Osteocyte (in vitro differentiated cells): ENCODE results near the gene TTC39C. TPM values are rescaled to one million over a fixed set of nuclear protein-coding genes. Genes with fewer than 3 reads are reported as not detected.

Experiments used
- DNase-seq: peaks from one replicate; pipeline ENCODE4 v3.0.0; 2021; ENCODE audit warnings: mixed read lengths; ENCODE audit not compliant: unreplicated experiment; ENCODE audit errors: extremely low spot score
- H3K27ac Mint-ChIP-seq: one replicate; pipeline ENCODE4 v1.8.0; 2021; ENCODE audit warnings: mild to moderate bottlenecking, mixed read lengths; ENCODE audit not compliant: unreplicated experiment
- H3K27me3 Mint-ChIP-seq: one replicate; pipeline ENCODE4 v1.8.0; 2021; ENCODE audit warnings: mixed read lengths; ENCODE audit not compliant: unreplicated experiment
- H3K36me3 Mint-ChIP-seq: one replicate; pipeline ENCODE4 v1.8.0; 2021; ENCODE audit warnings: mixed read lengths; ENCODE audit not compliant: unreplicated experiment
- H3K4me1 Mint-ChIP-seq: one replicate; pipeline ENCODE4 v1.8.0; 2021; ENCODE audit warnings: mixed read lengths; ENCODE audit not compliant: unreplicated experiment
- H3K4me3 Mint-ChIP-seq: one replicate; pipeline ENCODE4 v1.8.0; 2021; ENCODE audit warnings: mild to moderate bottlenecking, moderate library complexity, mixed read lengths; ENCODE audit not compliant: unreplicated experiment
- H3K9me3 Mint-ChIP-seq: one replicate; pipeline ENCODE4 v1.8.0; 2021; ENCODE audit warnings: mixed read lengths; ENCODE audit not compliant: unreplicated experiment
- total RNA-seq: library from RNA; stranded (reverse); gene quantifications from 2 replicates; pipeline ENCODE4 v1.2.1, GENCODE V29; 2021
- TF ChIP-seq, protein P1 (sequence below): fragments of 200-600 bp; sonication (generic); IDR thresholded peaks from 2 replicates; pipeline ENCODE4 v1.5.0; 2021; ENCODE audit warnings: antibody characterized with exemption, mild to moderate bottlenecking, moderate library complexity

TTC39C gene
- total RNA-seq, 1 donor from 2014 or later = 10.9 TPM

- H3K9me3 Mint-ChIP-seq = no peaks in the 10 kb centered on the region
- TF ChIP-seq, protein P1, sequence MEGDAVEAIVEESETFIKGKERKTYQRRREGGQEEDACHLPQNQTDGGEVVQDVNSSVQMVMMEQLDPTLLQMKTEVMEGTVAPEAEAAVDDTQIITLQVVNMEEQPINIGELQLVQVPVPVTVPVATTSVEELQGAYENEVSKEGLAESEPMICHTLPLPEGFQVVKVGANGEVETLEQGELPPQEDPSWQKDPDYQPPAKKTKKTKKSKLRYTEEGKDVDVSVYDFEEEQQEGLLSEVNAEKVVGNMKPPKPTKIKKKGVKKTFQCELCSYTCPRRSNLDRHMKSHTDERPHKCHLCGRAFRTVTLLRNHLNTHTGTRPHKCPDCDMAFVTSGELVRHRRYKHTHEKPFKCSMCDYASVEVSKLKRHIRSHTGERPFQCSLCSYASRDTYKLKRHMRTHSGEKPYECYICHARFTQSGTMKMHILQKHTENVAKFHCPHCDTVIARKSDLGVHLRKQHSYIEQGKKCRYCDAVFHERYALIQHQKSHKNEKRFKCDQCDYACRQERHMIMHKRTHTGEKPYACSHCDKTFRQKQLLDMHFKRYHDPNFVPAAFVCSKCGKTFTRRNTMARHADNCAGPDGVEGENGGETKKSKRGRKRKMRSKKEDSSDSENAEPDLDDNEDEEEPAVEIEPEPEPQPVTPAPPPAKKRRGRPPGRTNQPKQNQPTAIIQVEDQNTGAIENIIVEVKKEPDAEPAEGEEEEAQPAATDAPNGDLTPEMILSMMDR = no peak
These were observed 44.9 kb upstream of the TTC39C start for GRCh38 chr18:23969664-23970063.

DNA sequence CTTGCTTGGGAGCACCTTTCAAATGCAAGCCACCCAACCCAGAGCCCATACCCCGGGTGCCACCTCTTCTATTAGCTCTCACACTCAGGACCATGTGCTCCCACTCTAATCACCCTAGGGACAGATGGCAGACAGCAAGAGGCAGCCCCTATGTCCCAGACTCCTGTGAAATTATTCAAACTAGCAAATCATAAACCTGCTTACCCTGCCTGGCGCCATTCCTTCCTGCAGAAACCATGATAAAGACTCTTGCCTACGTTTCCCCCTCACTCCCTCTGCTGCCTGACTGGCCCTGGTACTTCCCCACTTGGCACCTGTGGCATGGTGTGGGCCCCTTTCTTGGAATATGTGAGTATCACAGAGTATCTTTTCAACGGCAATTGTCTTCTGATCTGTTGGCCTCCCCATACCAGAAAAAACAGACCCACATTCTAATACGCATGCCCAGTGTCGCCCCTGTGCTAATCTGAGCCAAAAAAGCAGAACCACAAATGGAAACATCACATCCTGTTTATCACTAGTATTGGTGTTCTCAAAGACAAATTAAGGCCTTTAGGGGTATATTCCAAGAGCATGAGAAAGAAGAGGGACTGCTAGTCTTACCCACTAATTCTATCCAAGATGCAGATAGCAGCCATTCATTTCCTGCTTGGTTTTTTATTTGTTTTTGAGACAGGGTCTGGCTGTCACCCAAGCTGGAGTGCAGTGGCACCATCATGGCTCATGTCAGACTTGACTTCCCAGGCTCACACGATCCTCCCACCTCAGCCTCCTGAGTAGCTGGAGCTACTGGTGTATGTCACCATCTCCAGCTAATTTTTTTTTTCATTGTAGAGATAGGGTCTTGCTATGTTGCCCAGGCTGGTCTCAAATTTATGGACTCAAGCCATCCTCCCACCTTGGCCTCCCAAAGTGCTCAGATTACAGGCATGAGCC, 44.1 kb upstream of the TTC39C start:
- Mint-ChIP-seq H3K4me1 (no peaks in the 10 kb centered on the region), H3K4me3 (no peak overlapping the region), H3K27me3 (peaks cover 29% of the 10 kb centered on the region), H3K27ac (no peak overlapping the region), H3K9me3 (no peaks in the 10 kb centered on the region), H3K36me3 (no peaks in the 10 kb centered on the region)
- peak; percentile 62 for DNase-seq
- TF ChIP-seq, protein P1 = no peak

More at GRCh38 chr18:23969664-23970063, 44.9 kb upstream of the TTC39C start:
- no peaks in the 10 kb centered on the region for H3K4me1 Mint-ChIP-seq
- H3K27ac Mint-ChIP-seq = no peak overlapping the region
- H3K4me3 Mint-ChIP-seq = no peak overlapping the region
- no peaks in the 10 kb centered on the region for H3K36me3 Mint-ChIP-seq
- DNase-seq = peak; percentile 32
- peaks cover 24% of the 10 kb centered on the region for H3K27me3 Mint-ChIP-seq

DNA sequence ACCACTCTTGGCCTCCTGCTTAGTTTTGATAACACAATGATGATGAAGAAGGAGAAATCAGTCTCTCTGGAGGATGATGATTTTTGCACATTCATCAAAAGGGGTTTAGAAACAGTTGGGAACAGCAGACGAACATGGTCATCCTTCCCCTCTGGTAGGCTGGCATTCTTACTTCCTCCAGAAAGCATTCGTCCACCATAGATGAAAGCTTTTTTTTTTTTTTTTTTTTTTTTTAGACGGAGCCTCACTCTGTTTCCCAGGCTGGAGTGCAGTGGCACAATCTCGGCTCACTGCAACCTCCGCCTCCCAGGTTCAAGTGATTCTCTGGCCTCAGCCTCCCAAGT, 43.5 kb upstream of the TTC39C start:
- no peaks in the 10 kb centered on the region for H3K4me1 Mint-ChIP-seq
- TF ChIP-seq, protein P1 = no peak
- peaks cover 36% of the 10 kb centered on the region for H3K27me3 Mint-ChIP-seq
- H3K27ac Mint-ChIP-seq = no peak overlapping the region
- no peak overlapping the region for H3K4me3 Mint-ChIP-seq
- H3K9me3 Mint-ChIP-seq = no peaks in the 10 kb centered on the region
- no peak for DNase-seq
- H3K36me3 Mint-ChIP-seq = no peaks in the 10 kb centered on the region

GRCh38 chr18:23971666-23972230, 42.8 kb upstream of the TTC39C start:
- H3K9me3 Mint-ChIP-seq = peaks cover 7% of the 10 kb centered on the region
- no peak overlapping the region for H3K4me3 Mint-ChIP-seq
- H3K27me3 Mint-ChIP-seq = peaks cover 43% of the 10 kb centered on the region
- DNase-seq = no peak
- no peaks in the 10 kb centered on the region for H3K4me1 Mint-ChIP-seq
- TF ChIP-seq, protein P1 = no peak
- H3K27ac Mint-ChIP-seq = no peak overlapping the region
- H3K36me3 Mint-ChIP-seq = no peaks in the 10 kb centered on the region

DNA sequence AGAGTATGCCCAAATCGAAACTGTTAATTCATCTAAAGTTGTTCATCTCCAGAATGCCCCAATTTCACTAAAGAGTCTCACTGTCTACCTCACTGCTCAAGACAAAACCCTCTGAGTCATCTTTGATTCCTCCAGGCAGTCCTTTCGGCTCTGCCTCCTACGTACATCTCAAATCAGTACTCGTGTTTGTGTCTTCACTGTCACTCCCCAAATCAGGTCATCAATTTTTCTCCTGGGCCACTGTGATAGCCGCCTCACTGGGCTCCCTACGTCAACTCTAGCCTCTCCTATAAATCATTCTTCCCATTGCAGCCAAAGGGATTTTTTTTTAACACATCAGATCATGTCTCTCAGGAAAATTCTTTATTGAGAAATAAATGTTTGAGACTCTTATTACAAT, 42.1 kb upstream of the TTC39C start:
- H3K27me3 Mint-ChIP-seq = peaks cover 48% of the 10 kb centered on the region
- no peaks in the 10 kb centered on the region for H3K4me1 Mint-ChIP-seq
- H3K9me3 Mint-ChIP-seq = peaks cover 12% of the 10 kb centered on the region
- H3K36me3 Mint-ChIP-seq = no peaks in the 10 kb centered on the region
- H3K4me3 Mint-ChIP-seq = no peak overlapping the region
- no peak overlapping the region for H3K27ac Mint-ChIP-seq
- DNase-seq = no peak
- TF ChIP-seq, protein P1 = no peak
